B cell (primary cell): ENCODE measurements around the gene ZNF23. TPM values are rescaled to one million over a fixed set of nuclear protein-coding genes. Genes with fewer than 3 reads are reported as not detected.
A peak's percentile ranks its signal among the peaks of the same experiment; 100 is the strongest.

Source experiments
- ATAC-seq: fragments of 200-7000 bp; cut with Tn5 transposase; one replicate; pipeline ENCODE4 v1.10.0; 2021; ENCODE audit warnings: low read depth, mild to moderate bottlenecking, moderate number of reproducible peaks, moderate library complexity
- CTCF ChIA-PET: fragments of 350-600 bp; sonication (Branson Sonifier 250); formaldehyde crosslinking; loops from one replicate; lab custom pipeline; 2021; ENCODE audit warnings: antibody characterized with exemption, inconsistent platforms; lab: Charles Lee
- POLR2A ChIA-PET: fragments of 350-600 bp; sonication (Branson Sonifier 250); formaldehyde crosslinking; loops from one replicate; lab custom pipeline; 2021; ENCODE audit warnings: antibody characterized with exemption; lab: Charles Lee
- DNase-seq: peaks from one replicate; pipeline ENCODE4 v3.0.0; 2013
- H2AFZ ChIP-seq: 2 replicates; pipeline ENCODE4 v1.6.1; 2012; ENCODE audit warnings: mild to moderate bottlenecking, low read depth, low read length; ENCODE audit not compliant: insufficient read depth, poor library complexity, severe bottlenecking
- H3K27ac ChIP-seq, 2 donors: 1 replicate in 1 of 2; 2 replicates in 1 of 2; pipeline ENCODE4 v1.5.1; 2012 to 2013; ENCODE audit warnings: low read length in 2 of 2, mild to moderate bottlenecking in 2 of 2, moderate library complexity in 1 of 2
- H3K27me3 ChIP-seq, 4 experiments: fragments of 200-600 bp in 1 of 4; sonication (generic) in 1 of 4; replicated peaks in 1 of 4; 1 replicate in 2 of 4; 2 replicates in 2 of 4; pipeline versions ENCODE4 v1.6.1 to v1.7.0; 2013 to 2016; ENCODE audit warnings: low read length in 3 of 4, mild to moderate bottlenecking in 2 of 4, mixed read lengths in 1 of 4, moderate library complexity in 1 of 4; ENCODE audit not compliant: insufficient read depth in 4 of 4, control insufficient read depth in 3 of 4; ENCODE audit errors: control extremely low read depth in 1 of 4
- H3K36me3 ChIP-seq, 2 experiments: replicated peaks in 1 of 2; 1 replicate in 1 of 2; 2 replicates in 1 of 2; pipeline versions ENCODE4 v1.6.1 to v1.7.1; 2013; ENCODE audit warnings: low read length in 1 of 2; ENCODE audit not compliant: insufficient read depth in 2 of 2, control insufficient read depth in 1 of 2; ENCODE audit errors: control extremely low read depth in 1 of 2, extremely low read depth in 1 of 2
- H3K4me1 ChIP-seq, 2 donors: fragments of 200-600 bp in 1 of 2; sonication (generic) in 1 of 2; 1 replicate in 1 of 2; 2 replicates in 1 of 2; pipeline versions ENCODE4 v1.5.1 to v1.6.1; 2013 to 2017; ENCODE audit warnings: low read length in 2 of 2; ENCODE audit not compliant: control insufficient read depth in 2 of 2, insufficient read depth in 2 of 2
- H3K4me2 ChIP-seq: replicated peaks from 2 replicates; pipeline ENCODE3; 2012; ENCODE audit warnings: mild to moderate bottlenecking, low read depth, low read length; ENCODE audit not compliant: poor library complexity, severe bottlenecking
- H3K4me3 ChIP-seq, 5 experiments: fragments of 200-600 bp in 1 of 5; sonication (generic) in 1 of 5; 1 replicate in 3 of 5; 2 replicates in 2 of 5; pipeline versions ENCODE4 v1.5.1 to v1.7.0; 2011 to 2016; ENCODE audit warnings: low read length in 4 of 5, mild to moderate bottlenecking in 4 of 5, low read depth in 2 of 5, control low read depth in 1 of 5, moderate library complexity in 1 of 5; ENCODE audit not compliant: insufficient read depth in 1 of 5; ENCODE audit errors: control extremely low read depth in 1 of 5, extremely low read depth in 1 of 5
- H3K79me2 ChIP-seq: fragments of 200-600 bp; sonication (generic); one replicate; pipeline ENCODE4 v1.6.0; 2016; ENCODE audit warnings: low read length; ENCODE audit not compliant: control insufficient read depth, insufficient read depth
- H3K9ac ChIP-seq: fragments of 200-600 bp; sonication (generic); 2 replicates; pipeline ENCODE4 v1.6.1; 2017; ENCODE audit warnings: mild to moderate bottlenecking, low read length, moderate library complexity
- H3K9me3 ChIP-seq, 3 donors: one replicate each; pipeline versions ENCODE4 v1.6.1 to v1.7.1; 2013; ENCODE audit warnings: low read length in 2 of 3; ENCODE audit not compliant: control insufficient read depth in 2 of 3, insufficient read depth in 1 of 3; ENCODE audit errors: control extremely low read depth in 1 of 3
- H4K20me1 ChIP-seq: 2 replicates; pipeline ENCODE4 v1.6.0; 2012; ENCODE audit warnings: mild to moderate bottlenecking, low read length; ENCODE audit not compliant: insufficient read depth, control insufficient read depth, poor library complexity, severe bottlenecking
- H3K27ac Mint-ChIP-seq: one replicate; pipeline ENCODE4 v1.8.0; 2021; ENCODE audit warnings: mixed read lengths
- H3K27me3 Mint-ChIP-seq: one replicate; pipeline ENCODE4 v1.8.0; 2021; ENCODE audit warnings: mixed read lengths
- H3K4me1 Mint-ChIP-seq: one replicate; pipeline ENCODE4 v1.8.0; 2021; ENCODE audit warnings: mixed read lengths
- H3K4me3 Mint-ChIP-seq: one replicate; pipeline ENCODE4 v1.8.0; 2021; ENCODE audit warnings: mixed read lengths
- H3K9me3 Mint-ChIP-seq: one replicate; pipeline ENCODE4 v1.8.0; 2022; ENCODE audit warnings: mixed read lengths; ENCODE audit not compliant: insufficient read depth
- EZH2 ChIP-seq: IDR thresholded peaks from 2 replicates; pipeline ENCODE4 v1.6.1; 2012; ENCODE audit warnings: borderline replicate concordance, low read depth, mild to moderate bottlenecking, moderate library complexity, low read length; ENCODE audit not compliant: insufficient read depth, poor library complexity, severe bottlenecking
- WGBS: methylation state at CpG from one replicate; pipeline ENCODE4 v1.1.5; 2013; ENCODE audit warnings: missing lambda C conversion rate; ENCODE audit not compliant: insufficient coverage; 5-methylcytosine and 5-hydroxymethylcytosine counted together
- intact Hi-C: fragments of 100-400 bp; cut with micrococcal nuclease; formaldehyde crosslinking; loops from one replicate; pipeline ENCODE4 v1.10.0; 2022
- polyA minus RNA-seq: library from RNA; depleted of rRNA, polyadenylated mRNA; stranded (reverse); fragments of >200 nt; gene quantifications from 2 replicates; pipeline ENCODE4 v1.2.3, GENCODE V29; 2012
- polyA plus RNA-seq: library from polyadenylated mRNA; depleted of rRNA; stranded (reverse); fragments of >200 nt; gene quantifications from 2 replicates; pipeline ENCODE4 v1.2.3, GENCODE V29; 2012
- total RNA-seq, 2 donors: library from RNA; stranded (reverse); fragments of 120-200 nt in 1 of 2; gene quantifications; 1 replicate in 1 of 2; 2 replicates in 1 of 2; pipeline versions ENCODE4 v1.2.3 to v1.2.4, GENCODE V29; 2013 to 2022
- TF ChIP-seq, protein P1 (sequence below): fragments of 200-600 bp; IDR thresholded peaks from one replicate; pipeline ENCODE4 v1.8.0; 2022; ENCODE audit warnings: antibody characterized with exemption, mild to moderate bottlenecking

ZNF23 gene
- 15.0 and 18.3 TPM in 2 replicates for total RNA-seq
- total RNA-seq (2013): 18.3 TPM
- 8.4 and 8.9 TPM in 2 replicates for polyA plus RNA-seq
- 9.2 and 9.6 TPM in 2 replicates for polyA minus RNA-seq

GRCh38 chr16:71461686-71462648 is at the start of gene ZNF23:
ZNF23 (minus strand) TSS chr16:71462247; CDS start chr16:71456796, 5,451 bp downstream.
- H3K4me2 ChIP-seq: peak within 1 kb of the TSS; percentile 99
- ATAC-seq: peak; percentile 97
- Mint-ChIP-seq H3K27ac (peak within 1 kb of the TSS; percentile 95), H3K4me3 (peak within 1 kb of the TSS; percentile 96), H3K4me1 (peaks cover 32% of the 10 kb centered on the region), H3K27me3 (no peaks in the 10 kb centered on the region), H3K9me3 (no peaks in the 10 kb centered on the region)
- WGBS: 1% methylated on average over 47 of the region's 52 CpGs
- no peak for TF ChIP-seq EZH2
- TF ChIP-seq, protein P1, sequence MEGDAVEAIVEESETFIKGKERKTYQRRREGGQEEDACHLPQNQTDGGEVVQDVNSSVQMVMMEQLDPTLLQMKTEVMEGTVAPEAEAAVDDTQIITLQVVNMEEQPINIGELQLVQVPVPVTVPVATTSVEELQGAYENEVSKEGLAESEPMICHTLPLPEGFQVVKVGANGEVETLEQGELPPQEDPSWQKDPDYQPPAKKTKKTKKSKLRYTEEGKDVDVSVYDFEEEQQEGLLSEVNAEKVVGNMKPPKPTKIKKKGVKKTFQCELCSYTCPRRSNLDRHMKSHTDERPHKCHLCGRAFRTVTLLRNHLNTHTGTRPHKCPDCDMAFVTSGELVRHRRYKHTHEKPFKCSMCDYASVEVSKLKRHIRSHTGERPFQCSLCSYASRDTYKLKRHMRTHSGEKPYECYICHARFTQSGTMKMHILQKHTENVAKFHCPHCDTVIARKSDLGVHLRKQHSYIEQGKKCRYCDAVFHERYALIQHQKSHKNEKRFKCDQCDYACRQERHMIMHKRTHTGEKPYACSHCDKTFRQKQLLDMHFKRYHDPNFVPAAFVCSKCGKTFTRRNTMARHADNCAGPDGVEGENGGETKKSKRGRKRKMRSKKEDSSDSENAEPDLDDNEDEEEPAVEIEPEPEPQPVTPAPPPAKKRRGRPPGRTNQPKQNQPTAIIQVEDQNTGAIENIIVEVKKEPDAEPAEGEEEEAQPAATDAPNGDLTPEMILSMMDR: peak; percentile 36
- no peaks in the 10 kb centered on the region for H3K36me3 ChIP-seq
- H3K27ac ChIP-seq: peak within 1 kb of the TSS; percentile 91 to 95
- POLR2A ChIA-PET: interaction anchor here (1.7 to 2.0 kb wide), 2 partner anchors 23 to 103 kb away, joined by 4 to 24 read pairs; no protein-coding TSS in a partner anchor
- H2AFZ ChIP-seq: peak within 1 kb of the TSS; percentile 100
- peaks cover 27% of the 10 kb centered on the region for H3K79me2 ChIP-seq
- peak; percentile 91 for DNase-seq
- CTCF ChIA-PET: interaction anchor here (0.8 to 5.2 kb wide), 8 partner anchors 10 to 149 kb away, joined by 3 to 34 read pairs (median 4); no protein-coding TSS in a partner anchor
- peak within 1 kb of the TSS; percentile 62 to 99 (median 96) for H3K4me3 ChIP-seq
- peak within 1 kb of the TSS; percentile 96 for H3K9ac ChIP-seq
- H3K27me3 ChIP-seq: no peaks in the 10 kb centered on the region
- H3K4me1 ChIP-seq: peaks cover 14 to 16% of the 10 kb centered on the region in 2 donors
- H3K9me3 ChIP-seq: peaks cover 0 to 2% (median 0%) of the 10 kb centered on the region in 3 donors
- intact Hi-C loops: loop anchor here (1.0 kb wide), 4 partner anchors 37 to 546 kb away; partner anchors contain the start of gene DHODH
- H4K20me1 ChIP-seq: no peaks in the 10 kb centered on the region
